Suppressor macrophage treated with lipopolysaccharide for 4 hours (primary cell): ENCODE results near the gene SCUBE1.

Experiments
- DNase-seq: peaks from one replicate; pipeline ENCODE4 v3.0.0-alpha.2; 2020

Gene SCUBE1

DNA sequence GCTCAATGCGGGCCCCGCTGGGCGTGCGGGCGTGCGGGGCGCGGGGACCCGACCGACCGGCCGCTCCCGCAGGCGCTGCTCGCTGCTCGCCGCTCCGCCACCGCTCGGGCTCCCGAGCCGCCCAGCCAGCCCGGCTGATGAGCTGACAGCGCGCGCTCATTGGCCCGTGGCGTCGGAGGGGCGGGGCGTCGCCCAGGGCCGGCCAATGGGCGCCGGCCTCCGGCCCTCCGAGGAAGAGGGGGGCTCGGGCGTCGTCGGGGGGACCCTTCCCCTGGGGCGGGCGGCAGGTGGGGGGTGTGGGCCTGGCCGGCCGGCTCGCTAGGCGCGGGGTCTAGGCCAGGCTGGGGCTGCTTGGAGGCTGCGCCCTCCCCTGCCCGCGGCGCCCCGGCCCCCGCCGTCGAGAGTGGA is at the start of gene SCUBE1:
SCUBE1 (minus strand) TSS at position 111 of the 408 bp plus-strand sequence. CDS start 111 bp downstream, outside the sequence.
- DNase-seq, result peak; percentile 79

DNA sequence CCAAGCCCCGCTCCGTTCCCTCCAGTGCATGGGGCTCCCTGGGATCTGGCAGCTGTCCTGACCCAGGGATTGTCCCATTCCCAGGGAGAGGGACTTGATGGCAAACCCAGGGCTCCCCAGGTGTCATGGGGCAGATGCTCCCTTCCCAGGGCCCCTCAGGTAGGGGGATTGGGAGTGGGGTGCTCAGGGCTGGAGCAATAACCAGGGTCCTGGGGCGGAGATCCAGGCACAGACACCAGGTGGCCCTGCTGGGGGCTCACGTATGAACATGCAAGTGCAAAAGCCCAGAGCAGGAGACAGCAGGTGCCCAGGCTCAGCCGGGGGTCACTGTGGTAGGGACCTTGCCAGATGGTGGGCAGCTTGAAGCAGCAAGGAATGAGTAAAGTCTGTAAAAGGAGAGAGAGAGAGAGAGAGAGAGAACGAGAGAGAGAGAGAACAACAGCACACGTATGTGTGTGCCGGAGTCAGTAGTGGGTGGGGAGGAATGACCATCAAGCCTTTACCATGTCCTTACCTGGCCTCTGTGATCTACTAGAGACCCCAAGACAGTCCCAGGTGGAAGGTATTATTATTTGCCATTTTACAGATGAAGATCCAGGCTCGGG is 49.3 kb upstream of the SCUBE1 start:
- DNase-seq, result no peak

DNA sequence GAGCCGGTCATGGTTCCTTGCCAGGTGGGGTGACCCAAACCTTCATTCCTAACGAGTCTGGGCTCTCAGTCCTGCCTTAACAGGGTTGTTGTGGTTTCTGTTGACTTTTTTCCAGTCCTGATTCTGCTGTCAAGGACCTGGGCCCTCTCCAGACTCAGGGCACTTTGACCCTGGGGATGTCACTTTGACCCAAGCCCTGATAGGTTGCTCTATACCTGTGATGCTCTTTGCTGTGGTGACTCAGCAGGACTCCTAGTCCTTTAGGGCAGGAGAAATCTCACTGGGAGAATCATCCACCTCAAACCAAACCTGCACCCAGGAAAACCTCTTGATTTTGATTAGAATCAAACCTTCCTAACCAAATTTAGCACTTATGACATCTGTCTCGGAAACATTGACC is 48.1 kb upstream of the SCUBE1 start:
- DNase-seq, result no peak

DNA sequence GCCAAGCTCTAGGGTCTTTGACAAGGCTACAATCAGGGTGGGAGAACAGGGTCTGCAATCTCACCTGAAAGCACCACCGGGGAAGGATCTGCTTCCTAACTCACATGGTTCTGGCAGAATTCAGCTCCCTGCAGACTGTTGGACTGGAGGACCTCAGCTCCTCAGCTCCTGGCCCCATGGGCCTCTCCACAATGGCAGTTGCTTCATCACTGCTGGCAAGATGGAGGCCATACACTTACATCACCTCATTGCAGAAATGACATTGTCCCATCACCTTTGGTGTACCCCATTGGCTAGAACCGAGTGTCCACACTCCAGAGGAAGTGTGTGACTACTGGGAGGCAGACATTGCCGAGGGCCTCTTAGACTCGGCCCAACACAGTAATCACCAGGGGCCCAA is 47.7 kb upstream of the SCUBE1 start:
- no peak for DNase-seq

DNA sequence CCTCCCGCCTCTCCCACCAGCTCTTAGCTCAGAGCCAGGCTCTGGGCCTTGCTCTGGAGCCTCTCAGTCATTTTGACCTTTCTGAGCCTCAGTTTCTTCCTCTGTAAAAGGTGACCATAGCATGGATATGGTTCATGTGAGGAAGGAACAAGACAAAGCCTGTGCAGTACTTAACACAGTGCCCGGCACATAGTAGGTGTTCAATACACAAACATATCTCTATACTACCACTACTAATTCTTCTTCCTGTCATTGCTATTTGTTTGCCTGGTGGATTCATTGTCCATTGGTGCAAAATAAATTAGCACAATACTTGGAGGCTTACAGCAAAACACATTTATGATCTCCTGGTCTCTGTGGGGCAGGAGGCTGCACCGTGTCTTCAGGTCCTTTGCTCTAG is 47.0 kb upstream of the SCUBE1 start:
- DNase-seq, result no peak

DNA sequence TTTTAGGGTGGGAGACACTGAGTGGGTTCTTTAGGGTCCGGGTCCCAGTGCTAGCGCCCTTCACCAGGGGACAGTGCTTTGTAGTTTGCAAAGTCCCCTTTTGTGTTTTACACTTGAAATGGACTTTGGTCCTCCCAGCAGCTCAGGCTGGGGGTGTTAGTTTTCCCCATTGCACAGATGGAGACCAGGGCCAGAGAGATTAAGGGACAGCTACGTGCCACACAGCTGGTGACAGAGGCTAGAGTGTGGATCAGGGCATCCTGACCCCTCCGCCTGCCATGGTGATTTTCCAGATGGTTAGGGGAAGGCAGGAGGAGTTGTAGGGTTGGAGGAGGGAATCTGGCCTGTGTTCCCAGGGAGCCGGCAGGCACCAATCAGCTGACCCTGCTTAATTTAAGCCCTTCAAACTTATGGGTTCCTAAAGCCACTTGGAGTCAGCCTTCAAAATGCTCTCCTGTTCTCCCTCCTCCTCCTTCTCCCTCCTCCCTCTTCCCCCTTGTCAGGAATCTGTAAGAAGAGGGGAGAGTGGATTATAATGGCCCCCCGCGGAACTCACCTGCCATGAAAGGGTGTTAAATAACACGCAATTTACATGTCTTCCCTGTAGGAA is 46.2 kb upstream of the SCUBE1 start:
- DNase-seq, result no peak

DNA sequence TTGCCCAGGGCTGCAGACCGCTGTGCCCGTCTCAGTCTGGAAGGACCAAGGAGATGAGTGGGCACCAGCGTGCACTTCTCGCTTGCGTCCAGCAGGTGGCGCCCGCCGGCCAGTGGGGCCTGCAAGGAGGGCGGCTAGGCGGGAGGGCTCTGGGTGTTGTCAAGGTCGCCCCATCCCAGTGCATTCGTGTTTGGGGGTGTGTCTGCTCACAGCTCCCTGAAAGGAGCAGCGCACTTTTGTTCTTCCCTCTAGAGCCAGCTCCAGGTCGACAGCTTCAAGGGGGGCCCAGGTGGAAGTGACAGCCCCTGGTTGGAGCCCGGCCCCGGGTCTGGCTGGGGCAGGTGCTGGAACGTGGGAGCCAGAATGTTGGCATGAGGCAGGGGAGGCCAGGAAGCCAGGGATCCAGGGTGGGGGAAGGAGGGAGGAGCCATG is 45.3 kb upstream of the SCUBE1 start:
- DNase-seq, result peak; percentile 80

DNA sequence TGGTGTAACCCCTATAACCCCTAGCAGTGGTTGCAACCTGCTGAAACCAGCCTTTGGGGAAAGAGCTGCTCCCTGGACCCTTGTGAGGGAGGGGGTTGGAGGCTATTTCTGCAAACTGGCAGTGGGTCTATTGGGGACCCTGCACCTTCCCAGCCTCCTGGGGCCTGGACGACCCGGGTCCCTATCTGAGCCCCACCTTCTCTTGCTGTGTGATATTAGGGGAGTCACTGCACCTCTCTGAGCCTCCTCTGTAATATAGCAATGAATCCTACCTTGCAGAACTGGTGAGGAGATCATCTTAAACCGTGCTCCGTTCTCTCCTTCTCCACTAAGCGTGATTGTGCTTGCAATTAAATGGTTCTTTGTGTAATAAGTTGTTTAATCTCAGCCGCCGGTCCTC is 44.6 kb upstream of the SCUBE1 start:
- DNase-seq, result no peak

DNA sequence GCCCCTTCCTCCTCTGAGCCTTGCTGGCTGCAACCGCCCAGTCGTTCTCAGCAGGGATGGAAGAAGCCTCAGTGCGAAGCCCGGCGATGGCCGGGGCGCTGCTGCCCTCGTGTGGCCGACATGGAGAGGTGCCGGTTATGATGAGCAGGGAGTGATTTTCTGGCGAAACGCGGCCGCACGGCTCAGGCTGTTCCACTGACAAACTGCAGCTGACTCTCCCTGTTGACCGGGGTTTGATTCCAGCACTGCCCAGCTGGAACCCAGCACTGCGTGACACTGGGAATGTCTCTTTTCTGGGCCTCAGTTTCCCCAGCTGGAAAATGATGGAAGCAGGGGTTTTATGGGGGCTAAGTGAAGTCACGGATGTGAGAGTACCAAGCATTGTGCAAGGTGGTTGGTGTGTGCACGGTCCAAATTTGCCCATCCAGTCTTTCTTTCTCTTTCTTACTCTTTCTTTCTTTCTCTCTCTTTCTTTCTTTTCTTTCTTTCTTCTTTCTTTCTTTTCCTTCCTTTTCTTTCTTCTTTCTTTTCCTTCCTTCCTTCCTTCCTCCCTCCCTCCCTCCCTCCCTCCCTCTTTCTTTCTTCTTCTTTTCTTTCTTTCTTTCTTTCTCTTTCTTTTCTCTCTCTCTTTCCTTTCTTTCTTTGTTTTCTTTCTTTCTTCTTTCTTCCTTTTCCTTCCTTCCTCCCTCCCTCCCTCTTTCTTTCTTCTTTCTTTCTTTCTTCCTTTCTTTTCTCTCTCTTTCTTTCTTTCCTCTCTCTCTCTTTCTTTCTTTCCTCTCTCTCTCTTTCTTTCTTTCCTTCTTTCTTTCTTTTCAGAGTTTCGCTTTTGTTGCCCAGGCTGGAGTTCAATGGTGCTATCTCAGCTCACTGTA is 42.8 kb upstream of the SCUBE1 start:
- peak; percentile 85 for DNase-seq

DNA sequence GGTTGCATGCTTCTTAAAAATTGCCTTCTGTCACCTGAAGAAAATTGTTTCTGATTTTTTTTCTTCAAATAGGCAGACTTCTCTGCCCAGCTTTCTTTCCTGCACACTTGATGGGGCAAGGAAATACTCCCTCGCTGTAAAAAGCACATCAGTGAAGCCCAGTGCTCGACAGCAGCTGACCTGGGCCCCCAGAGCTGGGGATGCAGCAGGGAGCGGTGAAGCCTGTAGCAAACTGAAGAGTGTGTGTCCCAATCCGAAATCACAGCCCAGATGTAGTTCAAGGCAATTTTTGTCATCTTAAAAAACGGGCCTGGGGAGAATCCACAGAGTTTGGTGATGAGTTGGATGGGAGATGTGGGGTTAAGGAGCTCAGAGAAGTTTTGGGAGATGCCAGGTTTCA is 41.7 kb upstream of the SCUBE1 start:
- no peak for DNase-seq

DNA sequence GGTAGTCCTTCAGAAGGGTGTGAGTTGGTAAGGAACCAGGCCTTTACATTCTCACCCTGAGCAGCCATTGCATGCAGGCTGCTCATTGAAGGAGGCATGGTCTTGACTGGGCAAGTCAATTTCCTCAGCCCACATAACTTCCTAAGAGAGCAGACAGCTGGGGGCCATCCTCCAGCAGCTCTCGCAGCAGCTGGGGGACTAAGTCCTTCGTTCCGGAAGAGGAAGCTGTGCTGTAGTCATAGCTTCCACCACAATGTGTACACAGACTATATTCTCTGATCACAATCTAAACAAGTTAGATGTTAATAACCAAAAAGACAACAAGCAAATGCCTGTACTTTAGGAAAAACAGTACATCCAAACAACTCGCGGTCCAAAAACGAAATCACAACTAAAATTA is 38.5 kb upstream of the SCUBE1 start:
- DNase-seq, result peak; percentile 29

DNA sequence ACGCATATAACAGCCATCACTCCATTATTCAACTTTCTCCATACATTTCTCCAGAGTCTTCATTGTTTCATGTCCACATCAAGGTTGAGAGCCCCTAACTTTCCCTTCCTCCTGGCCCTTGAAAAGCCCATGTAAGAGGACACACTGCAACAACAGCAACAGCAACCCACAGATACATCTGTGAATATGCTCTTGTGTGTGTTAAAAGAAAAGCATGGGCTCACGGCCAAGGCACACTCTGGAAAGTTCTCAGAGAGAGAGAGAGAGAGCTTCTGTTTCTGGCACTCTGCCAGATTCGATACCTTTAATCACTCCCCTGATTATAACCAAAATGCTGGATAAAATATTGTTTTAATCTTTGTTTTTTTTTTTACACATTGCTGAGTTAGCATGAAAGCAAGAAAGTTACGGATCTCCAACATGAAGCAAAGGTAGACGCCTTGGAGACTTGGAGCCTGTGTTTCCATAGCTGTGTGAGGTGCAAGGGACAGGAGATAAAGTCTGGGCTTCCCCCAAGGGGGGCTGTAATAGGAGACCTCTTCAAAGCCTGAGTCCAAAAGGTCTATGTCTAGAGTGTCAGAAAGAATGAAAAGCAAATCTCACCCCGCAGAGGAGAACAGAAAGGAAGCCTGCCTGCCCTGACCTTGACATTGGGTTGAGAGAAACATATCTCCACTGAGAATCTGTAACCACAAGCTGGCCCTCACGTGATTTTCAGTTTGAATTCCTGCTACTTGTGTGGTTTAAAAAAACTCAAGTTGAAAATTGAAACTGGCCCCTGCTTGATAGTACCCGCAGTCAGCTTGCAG is 34.9 kb upstream of the SCUBE1 start:
- peak; percentile 45 for DNase-seq

DNA sequence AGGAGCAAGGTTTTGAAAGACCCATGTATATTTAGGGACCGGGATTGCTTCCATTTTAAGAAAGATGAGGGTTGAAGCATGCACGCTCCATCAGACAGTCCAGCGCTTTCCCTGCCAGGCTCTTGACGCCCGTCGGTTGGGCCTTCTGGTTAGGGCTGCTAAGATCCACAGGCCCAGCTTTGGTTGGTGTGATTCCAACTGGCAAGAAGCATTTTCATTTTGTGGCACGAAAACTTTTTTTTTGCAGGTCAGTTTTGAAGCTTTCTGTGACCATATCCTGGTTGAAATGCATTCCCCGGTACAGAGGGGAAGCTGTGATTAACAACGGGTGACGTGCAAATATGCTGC is 34.4 kb upstream of the SCUBE1 start:
- no peak for DNase-seq

DNA sequence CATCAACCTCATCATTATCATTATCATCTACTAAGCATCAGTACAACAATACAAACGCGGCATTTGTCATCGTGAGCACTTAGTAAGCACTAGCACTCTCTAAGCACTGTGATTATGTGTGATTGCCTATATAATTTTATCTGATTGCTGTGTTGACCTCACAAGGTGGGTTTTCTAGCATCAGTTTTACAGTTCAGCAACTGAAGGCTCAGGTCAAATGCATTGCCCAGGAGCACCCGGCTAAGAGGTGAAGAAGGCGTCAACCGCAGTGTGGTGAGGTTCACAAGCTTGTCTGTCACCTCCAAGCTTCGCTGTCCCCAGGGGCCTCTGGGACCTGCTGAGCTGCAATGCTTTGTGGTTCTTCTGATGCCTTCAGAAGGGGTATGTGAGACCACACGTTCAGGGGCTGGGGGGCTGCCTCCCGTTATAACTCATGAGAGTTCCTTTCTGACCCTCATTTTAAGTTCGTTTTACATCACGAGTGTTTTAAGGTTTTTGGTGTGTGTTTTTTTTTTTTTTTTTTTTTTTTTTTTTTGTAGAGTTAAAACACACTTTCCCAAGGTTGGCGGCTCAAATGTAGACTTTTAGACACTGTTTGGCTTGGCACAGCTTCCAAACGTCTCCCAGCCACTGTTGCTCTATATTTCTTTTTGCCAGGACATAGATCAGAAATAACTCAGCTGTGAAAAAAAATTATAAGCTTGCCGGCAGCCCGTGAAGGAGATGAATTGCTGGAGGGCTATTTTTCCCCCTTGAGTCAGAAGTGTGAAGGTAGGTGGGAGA is 33.8 kb upstream of the SCUBE1 start:
- no peak for DNase-seq

DNA sequence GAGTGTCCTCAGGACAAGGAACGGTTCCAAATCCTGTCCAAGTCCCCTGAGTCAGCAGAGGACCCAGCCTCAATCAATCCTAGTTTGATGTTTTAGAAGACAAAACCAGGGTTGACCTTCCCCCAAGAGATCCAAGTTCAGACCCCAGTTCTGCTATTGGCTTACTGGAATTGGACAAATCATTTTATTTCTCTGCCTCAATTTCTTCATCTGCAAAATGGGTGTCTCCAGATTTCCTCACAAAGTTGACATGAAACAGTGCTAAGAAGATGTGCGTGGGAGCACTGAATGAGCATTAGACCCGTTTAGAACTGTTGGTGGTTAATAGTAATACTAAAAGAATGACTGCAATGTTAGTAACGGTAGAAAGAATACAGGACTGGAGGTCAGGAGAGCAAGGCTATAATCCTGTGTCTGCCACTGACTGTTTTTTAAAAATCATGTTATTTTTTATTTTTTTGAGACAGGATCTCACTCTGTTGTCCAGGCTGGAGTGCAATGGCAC is 32.8 kb upstream of the SCUBE1 start:
- DNase-seq, result no peak

DNA sequence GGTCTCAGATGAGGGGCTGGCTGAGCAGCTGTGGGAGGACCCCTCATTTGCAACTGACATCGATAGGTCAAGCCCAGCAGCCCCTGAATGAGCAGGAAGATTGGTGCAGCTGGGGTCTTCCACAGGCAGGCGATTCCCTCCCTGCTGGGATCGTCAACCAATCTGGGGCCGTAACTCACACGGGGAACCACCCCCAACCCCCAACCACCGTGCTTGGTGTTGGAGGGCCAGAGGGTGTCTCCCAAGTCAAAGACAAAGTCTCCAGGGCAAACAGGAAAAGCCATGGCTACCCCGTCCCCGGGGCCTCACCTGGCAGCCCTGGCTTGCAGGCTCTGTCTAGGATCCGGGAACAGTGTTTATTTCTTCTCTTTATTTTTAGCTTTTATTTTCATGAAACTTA is 26.9 kb upstream of the SCUBE1 start:
- DNase-seq, result no peak

DNA sequence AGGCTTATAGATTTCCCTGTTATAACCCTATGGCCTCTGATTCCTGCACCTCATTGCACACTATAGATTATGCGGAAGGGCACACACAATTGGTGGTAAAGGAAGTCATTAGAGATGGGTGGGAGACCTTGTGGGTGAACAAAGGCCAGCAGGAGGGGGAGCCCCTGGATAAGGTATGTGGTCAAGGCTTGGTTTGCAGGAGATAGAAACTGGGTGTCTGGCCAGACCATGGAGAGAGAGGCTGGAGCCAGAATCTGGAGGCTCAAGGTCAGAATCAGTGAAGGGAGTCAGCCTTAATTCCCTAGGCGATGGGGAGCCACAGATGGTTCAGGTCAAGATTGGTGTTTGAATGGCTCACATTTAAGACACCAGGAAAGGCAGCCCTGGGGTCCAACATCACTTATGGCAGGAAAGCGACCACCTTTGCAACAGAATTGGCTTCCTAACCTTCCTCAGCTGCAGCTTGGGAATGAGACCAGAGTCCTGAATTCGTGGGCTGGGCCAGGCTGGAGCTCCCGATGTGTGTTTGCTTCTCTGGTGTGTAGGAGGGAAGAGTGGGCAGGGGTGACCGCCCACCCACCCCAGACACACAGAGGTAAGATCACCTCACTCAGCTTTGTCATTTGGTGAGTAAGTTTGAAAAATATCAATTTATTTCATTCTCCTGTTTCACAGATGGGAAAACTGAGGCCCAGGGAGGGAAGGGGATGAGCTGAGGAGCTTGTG is 22.7 kb upstream of the SCUBE1 start:
- DNase-seq, result no peak

DNA sequence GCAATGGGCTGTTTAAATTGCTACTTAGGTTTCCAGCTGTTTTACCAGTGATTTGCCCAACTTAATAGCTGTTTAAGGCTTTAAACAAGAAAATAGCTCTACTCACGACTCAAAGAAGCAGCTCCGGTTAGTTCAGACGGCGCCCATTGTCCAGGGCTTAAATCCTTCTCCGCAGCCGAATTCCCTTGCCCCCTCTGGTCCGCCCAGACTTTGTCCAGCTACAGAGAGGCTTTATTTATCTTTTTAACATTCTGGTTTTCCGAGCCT is 20.9 kb upstream of the SCUBE1 start:
- no peak for DNase-seq

DNA sequence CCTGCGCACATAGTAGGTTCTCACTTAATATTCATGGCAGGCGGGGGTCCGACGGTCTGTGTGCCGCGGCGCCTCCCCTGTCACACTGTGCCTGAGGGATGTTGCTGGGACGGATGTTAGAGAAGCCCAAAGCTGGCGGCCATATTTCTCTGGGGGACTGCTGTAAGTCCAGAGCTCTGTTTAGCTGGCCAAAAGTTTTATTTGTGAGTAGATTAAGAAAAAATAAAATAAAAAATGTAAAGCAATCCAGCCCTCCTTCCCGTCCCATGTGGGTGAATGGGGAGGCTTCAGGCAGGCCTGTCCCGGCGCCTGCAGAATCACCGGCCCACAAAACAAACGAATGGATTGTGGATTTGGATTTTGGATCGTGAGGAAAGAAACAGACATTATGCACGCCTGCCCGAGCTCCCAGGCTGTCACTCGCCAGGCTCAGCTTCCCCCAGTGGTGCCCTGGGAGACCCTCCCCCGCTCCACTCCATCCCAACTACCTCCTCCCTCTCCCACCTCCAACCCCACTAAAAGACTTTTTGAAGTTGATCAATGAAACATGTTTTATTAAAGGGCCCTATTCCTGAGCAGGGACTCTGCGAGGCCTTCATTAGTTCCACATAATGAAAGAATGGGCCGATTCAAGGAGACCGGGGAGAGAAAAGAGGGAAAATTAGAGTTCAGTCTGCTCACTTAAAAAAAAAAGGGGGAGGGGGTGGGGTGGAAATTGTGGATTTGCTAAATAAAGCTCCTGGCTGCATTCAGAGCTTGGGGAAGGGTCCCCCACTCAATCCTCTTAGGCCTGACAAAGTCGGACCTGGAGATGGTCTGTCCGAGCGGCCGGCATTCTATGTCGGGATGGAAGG is 20.4 kb upstream of the SCUBE1 start:
- DNase-seq, result no peak

DNA sequence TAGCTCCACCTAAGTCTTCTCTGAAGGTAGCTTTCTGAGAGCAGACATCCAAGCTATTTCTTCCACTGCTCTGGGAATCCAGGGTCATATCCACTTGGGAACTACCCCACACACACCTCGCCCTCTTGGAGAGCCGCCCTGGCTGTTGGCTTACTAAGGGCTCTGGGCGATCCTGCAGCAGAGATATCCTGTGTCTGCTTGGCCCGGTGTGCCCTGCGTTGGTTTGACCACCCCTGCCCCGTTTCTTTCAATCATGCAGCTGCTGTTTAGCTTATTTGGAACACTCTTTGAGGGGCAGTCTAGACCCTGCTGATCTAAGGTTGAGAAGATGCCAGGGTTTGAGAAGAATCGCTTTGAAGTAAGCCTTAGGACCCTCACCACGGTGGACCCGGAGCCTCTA is 17.4 kb upstream of the SCUBE1 start:
- DNase-seq, result no peak

DNA sequence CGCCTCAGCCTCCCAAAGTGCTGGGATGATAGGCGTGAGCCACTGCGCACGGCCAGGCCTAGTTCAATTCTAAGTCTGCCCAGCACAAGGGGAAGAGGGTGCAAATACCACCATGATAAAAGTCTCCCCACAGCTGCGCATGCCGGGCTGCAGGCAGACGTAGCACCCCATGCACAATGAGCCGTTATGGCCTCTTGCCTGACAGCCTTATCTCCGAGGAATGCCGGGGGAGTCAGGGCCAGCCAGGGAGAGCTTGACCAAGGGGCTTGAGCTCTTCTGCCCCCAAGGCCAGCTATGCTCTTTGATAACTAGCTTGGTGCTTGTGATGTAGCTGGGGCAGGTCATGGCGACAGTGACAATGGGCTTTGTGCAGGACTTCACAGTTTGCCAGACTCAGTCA is 13.7 kb upstream of the SCUBE1 start:
- DNase-seq, result no peak
